Coronary artery (tissue), 2 donors: ENCODE results near the gene OR8D4.

Source experiments
- DNase-seq: peaks from one replicate; pipeline ENCODE4 v3.0.0-alpha.2; 2017; ENCODE audit warnings: low spot score
- H3K27ac ChIP-seq, 2 donors: fragments of 200-600 bp; sonication (generic); one replicate each; pipeline ENCODE4 v1.5.1; 2016 to 2019
- H3K4me3 ChIP-seq: fragments of 200-600 bp; sonication (generic); 2 replicates; pipeline ENCODE4 v1.5.1; 2016; ENCODE audit warnings: mild to moderate bottlenecking, moderate library complexity
- TF ChIP-seq, protein P1 (sequence below): fragments of 200-600 bp; sonication (generic); IDR thresholded peaks from one replicate; pipeline ENCODE4 v1.5.1; 2019; ENCODE audit warnings: antibody characterized with exemption

Gene OR8D4

DNA sequence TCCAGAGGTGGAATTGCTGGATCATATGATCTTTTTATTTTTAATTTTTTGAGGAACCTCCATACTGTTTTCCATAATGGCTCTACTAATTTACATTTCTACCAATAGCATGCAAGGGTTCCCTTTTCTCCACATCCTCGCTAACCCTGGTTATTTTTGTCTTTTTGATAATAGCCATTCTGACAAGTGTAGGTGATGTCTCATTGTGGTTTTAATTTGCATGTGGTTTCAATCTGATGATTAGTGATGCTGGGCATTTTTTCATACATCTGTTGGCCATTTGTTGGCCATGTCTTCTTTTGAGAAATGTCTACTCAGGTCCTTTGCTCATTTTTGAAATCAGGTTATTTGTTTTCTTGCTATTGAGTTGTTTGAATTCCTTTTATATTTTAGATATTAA lies 22.1 kb downstream of the OR8D4 start:
- DNase-seq: no peak
- TF ChIP-seq, protein P1, sequence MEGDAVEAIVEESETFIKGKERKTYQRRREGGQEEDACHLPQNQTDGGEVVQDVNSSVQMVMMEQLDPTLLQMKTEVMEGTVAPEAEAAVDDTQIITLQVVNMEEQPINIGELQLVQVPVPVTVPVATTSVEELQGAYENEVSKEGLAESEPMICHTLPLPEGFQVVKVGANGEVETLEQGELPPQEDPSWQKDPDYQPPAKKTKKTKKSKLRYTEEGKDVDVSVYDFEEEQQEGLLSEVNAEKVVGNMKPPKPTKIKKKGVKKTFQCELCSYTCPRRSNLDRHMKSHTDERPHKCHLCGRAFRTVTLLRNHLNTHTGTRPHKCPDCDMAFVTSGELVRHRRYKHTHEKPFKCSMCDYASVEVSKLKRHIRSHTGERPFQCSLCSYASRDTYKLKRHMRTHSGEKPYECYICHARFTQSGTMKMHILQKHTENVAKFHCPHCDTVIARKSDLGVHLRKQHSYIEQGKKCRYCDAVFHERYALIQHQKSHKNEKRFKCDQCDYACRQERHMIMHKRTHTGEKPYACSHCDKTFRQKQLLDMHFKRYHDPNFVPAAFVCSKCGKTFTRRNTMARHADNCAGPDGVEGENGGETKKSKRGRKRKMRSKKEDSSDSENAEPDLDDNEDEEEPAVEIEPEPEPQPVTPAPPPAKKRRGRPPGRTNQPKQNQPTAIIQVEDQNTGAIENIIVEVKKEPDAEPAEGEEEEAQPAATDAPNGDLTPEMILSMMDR: no peak
- Histone ChIP-seq H3K27ac (no peak overlapping the region), H3K4me3 (no peak overlapping the region)

DNA sequence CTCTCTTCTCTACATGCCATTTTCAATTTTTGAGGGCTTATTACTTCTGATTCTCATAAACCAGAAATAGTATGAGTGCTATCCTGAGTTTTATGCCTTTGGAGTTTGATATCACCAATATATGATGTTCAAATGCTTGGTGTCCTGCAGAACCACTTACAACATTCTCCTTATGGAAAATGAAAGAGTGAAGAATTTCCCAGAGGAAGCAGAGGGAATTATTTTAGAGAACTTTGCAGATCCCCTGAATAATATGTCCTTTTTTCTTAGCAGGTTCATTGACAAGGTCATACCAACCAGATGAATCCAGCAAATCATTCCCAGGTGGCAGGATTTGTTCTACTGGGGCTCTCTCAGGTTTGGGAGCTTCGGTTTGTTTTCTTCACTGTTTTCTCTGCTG lies 37.4 kb downstream of the OR8D4 start, which contains the start of gene OR4D5:
TSS of gene OR4D5 (plus strand) at position 301 of the 400 bp plus-strand sequence. CDS start at position 301, 0 bp downstream.
- TF ChIP-seq, protein P1: no peak
- H3K4me3 ChIP-seq: no peak within 1 kb of the TSS
- DNase-seq: no peak
- no peak within 1 kb of the TSS for H3K27ac ChIP-seq

DNA sequence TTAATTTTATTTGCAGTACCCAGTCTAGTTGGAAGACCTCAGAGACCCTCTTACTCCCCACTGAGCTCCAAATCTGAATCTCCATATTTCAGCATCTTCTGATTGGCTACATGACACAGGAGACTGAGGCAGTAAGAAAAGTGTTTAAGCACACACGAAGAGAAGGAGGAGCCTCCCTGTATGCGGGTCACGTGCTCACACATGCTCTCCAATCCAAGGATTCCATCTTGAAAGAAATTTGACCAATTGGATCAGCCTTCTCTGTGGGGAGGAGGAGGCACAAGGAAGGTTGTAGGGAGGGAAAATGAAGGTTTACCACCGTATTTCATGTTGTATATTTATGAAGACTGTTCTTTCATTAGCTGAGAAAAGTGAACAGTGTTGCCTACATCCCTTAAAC lies 40.4 kb downstream of the OR8D4 start:
- no peak for DNase-seq
- TF ChIP-seq, protein P1: no peak
- Histone ChIP-seq H3K27ac (no peak overlapping the region), H3K4me3 (no peak overlapping the region)

DNA sequence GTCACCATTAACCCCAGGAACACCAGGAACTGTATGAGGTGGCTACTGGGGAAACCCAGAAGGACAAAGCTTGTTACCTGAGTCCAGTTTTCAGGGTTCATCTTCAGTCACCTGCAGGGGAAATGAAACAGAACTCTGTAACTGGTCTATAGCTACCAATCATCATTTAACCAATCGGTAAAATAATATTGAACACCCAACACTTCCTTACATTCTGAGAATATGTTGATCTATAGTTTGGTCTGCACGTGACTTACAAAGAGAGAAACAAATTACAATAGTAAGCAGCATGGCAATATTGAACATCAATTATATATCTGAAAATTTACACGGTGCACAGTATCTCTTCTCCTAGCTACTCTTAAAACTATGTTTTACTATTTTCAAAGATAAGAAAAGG lies 41.8 kb downstream of the OR8D4 start, which contains the start of gene OR6T1:
TSS of gene OR6T1 (minus strand) at position 101 of the 400 bp plus-strand sequence. CDS start at position 101, 0 bp downstream.
- Histone ChIP-seq H3K4me3 (no peak within 1 kb of the TSS), H3K27ac (no peak within 1 kb of the TSS)
- TF ChIP-seq, protein P1: no peak
- DNase-seq: no peak

DNA sequence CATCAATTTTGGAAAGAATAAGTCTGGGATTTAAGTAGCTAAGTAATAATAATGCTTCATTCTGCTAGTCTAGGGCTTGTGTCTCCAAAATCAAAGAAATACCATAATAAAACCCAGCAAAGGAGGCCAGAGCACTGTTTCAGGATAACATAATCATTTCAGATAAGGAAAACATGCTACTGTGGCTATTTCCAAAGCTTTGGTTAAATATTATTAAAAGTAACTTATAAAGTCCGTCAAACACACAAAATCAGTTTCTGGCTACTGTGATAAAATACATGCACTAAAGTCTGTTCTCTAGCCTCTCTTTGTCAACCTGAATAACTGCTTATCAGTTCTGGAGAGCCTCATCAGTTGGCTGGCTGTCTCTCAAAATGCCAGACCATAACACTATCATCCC lies 43.2 kb downstream of the OR8D4 start:
- no peak for DNase-seq
- H3K27ac ChIP-seq: no peak overlapping the region
- H3K4me3 ChIP-seq: no peak overlapping the region
- TF ChIP-seq, protein P1: no peak

DNA sequence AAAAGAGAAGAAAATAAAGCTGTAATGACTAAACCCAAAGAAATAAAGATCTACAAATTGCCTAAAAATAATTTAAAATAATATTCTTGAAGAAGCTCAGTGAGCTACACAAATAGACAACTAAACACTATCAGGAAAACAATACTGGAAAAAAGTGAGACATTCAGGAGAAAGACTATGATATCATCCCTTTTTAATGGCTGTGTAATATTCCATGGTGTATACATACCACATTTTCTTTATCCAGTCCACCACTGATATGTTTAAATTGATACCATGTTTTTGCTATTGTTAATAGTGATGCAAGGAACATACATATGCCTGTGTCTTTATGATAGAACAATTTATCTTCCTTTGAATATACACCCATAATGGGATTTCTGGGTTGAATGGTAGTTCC lies 54.8 kb downstream of the OR8D4 start:
- Histone ChIP-seq H3K27ac (no peak overlapping the region), H3K4me3 (no peak overlapping the region)
- TF ChIP-seq, protein P1: no peak
- no peak for DNase-seq
